SU-DHL-6 (cell line): ENCODE results near the gene GPR137C.

Experiments used
- EZH2phosphoT487 ChIP-seq: fragments of 200-600 bp; sonication (generic), shearing (Covaris generic); conservative IDR thresholded peaks from 2 replicates; pipeline ENCODE4 v1.6.1; 2018; ENCODE audit warnings: mild to moderate bottlenecking, antibody characterized with exemption, low read length, moderate library complexity, mixed read lengths
- TF ChIP-seq, protein P1 (sequence below): fragments of 200-600 bp; sonication (generic); IDR thresholded peaks from one replicate; pipeline ENCODE4 v1.5.1; 2017; ENCODE audit warnings: antibody characterized with exemption, mild to moderate bottlenecking, low read length, moderate library complexity; ENCODE audit not compliant: insufficient read depth, poor library complexity, severe bottlenecking

GRCh38 chr14:52609445-52610044 lies 56.9 kb downstream of the GPR137C start:
- TF ChIP-seq, protein P1, sequence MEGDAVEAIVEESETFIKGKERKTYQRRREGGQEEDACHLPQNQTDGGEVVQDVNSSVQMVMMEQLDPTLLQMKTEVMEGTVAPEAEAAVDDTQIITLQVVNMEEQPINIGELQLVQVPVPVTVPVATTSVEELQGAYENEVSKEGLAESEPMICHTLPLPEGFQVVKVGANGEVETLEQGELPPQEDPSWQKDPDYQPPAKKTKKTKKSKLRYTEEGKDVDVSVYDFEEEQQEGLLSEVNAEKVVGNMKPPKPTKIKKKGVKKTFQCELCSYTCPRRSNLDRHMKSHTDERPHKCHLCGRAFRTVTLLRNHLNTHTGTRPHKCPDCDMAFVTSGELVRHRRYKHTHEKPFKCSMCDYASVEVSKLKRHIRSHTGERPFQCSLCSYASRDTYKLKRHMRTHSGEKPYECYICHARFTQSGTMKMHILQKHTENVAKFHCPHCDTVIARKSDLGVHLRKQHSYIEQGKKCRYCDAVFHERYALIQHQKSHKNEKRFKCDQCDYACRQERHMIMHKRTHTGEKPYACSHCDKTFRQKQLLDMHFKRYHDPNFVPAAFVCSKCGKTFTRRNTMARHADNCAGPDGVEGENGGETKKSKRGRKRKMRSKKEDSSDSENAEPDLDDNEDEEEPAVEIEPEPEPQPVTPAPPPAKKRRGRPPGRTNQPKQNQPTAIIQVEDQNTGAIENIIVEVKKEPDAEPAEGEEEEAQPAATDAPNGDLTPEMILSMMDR = no peak
- no peak for TF ChIP-seq EZH2phosphoT487
